Measurements from ENCODE around the gene PLCB1.

PLCB1 gene

GRCh38 chr20:8557711-8558110, 425.6 kb downstream of the PLCB1 start:
- Histone ChIP-seq H3K4me2 (ENCODE audit: low read length) (no peak overlapping the region), H3K79me2 (ENCODE audit: insufficient read depth, low read length) (no peaks in the 10 kb centered on the region), H3K27ac (ENCODE audit: low read depth, low read length, poor library complexity, severe bottlenecking) (no peak overlapping the region), H2AFZ (ENCODE audit: low read length) (no peak overlapping the region), H3K9me2 (ENCODE audit: low read depth, low read length) (no peaks in the 10 kb centered on the region), H3K36me3 (ENCODE audit: insufficient read depth, low read length) (no peaks in the 10 kb centered on the region), H3F3A (ENCODE audit: insufficient read depth, low read length) (no peaks in the 10 kb centered on the region; the same call in 1 of the 2 replicates), H4K20me1 (ENCODE audit: insufficient read depth, low read length) (no peaks in the 10 kb centered on the region), H3K9ac (ENCODE audit: low read length) (no peak overlapping the region), H3K9me3 (ENCODE audit: low read length) (peaks cover 23% of the 10 kb centered on the region), H3K4me3 (ENCODE audit: low read depth, low read length, poor library complexity, severe bottlenecking) (no peak overlapping the region), H3K4me1 (ENCODE audit: insufficient read depth, low read length, severe bottlenecking) (no peaks in the 10 kb centered on the region), H3K27me3 (ENCODE audit: insufficient read depth, low read length) (no peaks in the 10 kb centered on the region)
- TF ChIP-seq CTCF (IDR thresholded peaks at IDR 0.05; ENCODE audit: low read length): no peak
- TF ChIP-seq EZH2 (IDR thresholded peaks at IDR 0.05; ENCODE audit: borderline replicate concordance, low read length): no peak

GRCh38 chr20:8562356-8562755, 430.3 kb downstream of the PLCB1 start:
- Histone ChIP-seq H3K79me2 (ENCODE audit: insufficient read depth, low read length) (no peaks in the 10 kb centered on the region), H3K27me3 (ENCODE audit: insufficient read depth, low read length) (no peaks in the 10 kb centered on the region), H3K27ac (ENCODE audit: low read depth, low read length, poor library complexity, severe bottlenecking) (no peak overlapping the region), H3K4me3 (ENCODE audit: low read depth, low read length, poor library complexity, severe bottlenecking) (no peak overlapping the region), H2AFZ (ENCODE audit: low read length) (no peak overlapping the region), H3K4me2 (ENCODE audit: low read length) (no peak overlapping the region), H3K9me2 (ENCODE audit: low read depth, low read length) (no peaks in the 10 kb centered on the region), H3F3A (ENCODE audit: insufficient read depth, low read length) (no peaks in the 10 kb centered on the region), H3K9ac (ENCODE audit: low read length) (no peak overlapping the region), H4K20me1 (ENCODE audit: insufficient read depth, low read length) (no peaks in the 10 kb centered on the region), H3K9me3 (ENCODE audit: low read length) (peaks cover 7% of the 10 kb centered on the region; the same call in 1 of the 2 replicates), H3K36me3 (ENCODE audit: insufficient read depth, low read length) (no peaks in the 10 kb centered on the region), H3K4me1 (ENCODE audit: insufficient read depth, low read length, severe bottlenecking) (no peaks in the 10 kb centered on the region)
- TF ChIP-seq CTCF (IDR thresholded peaks at IDR 0.05; ENCODE audit: low read length): no peak
- TF ChIP-seq EZH2 (IDR thresholded peaks at IDR 0.05; ENCODE audit: borderline replicate concordance, low read length): no peak

DNA sequence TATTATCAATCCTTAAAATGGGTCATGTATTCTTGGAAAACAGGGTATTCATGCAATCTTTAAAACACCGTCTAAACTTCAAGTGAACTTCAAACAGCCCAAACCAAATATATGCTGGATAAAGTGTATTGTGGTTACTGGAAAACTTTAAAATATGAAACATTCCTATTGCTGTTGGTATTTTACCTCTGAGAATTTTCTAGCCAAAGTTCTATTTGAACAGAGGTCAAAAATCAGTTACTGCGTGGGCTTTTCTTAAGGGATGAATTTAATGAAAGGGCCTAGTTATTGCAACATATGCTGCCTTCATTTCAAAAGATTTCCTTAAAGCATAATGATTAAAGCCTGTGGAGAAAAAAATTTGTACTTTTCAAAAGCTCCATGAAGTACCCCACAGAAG, 436.0 kb downstream of the PLCB1 start:
- no peak overlapping the region for H3K4me2 ChIP-seq (ENCODE audit: low read length)

More for the DNA sequence above, 436.0 kb downstream of the PLCB1 start:
- Histone ChIP-seq H4K20me1 (ENCODE audit: insufficient read depth, low read length) (no peaks in the 10 kb centered on the region), H3K27me3 (ENCODE audit: insufficient read depth, low read length) (no peaks in the 10 kb centered on the region), H3K4me3 (ENCODE audit: low read depth, low read length, poor library complexity, severe bottlenecking) (no peak overlapping the region), H3K36me3 (ENCODE audit: insufficient read depth, low read length) (no peaks in the 10 kb centered on the region), H2AFZ (ENCODE audit: low read length) (no peak overlapping the region), H3K27ac (ENCODE audit: low read depth, low read length, poor library complexity, severe bottlenecking) (no peak overlapping the region), H3K79me2 (ENCODE audit: insufficient read depth, low read length) (no peaks in the 10 kb centered on the region), H3K9me2 (ENCODE audit: low read depth, low read length) (no peaks in the 10 kb centered on the region), H3K9me3 (ENCODE audit: low read length) (no peaks in the 10 kb centered on the region), H3F3A (ENCODE audit: insufficient read depth, low read length) (no peaks in the 10 kb centered on the region), H3K4me1 (ENCODE audit: insufficient read depth, low read length, severe bottlenecking) (peaks cover 3% of the 10 kb centered on the region), H3K9ac (ENCODE audit: low read length) (no peak overlapping the region)
- TF ChIP-seq EZH2 (IDR thresholded peaks at IDR 0.05; ENCODE audit: borderline replicate concordance, low read length) (no peak), CTCF (IDR thresholded peaks at IDR 0.05; ENCODE audit: low read length) (no peak)
